ENCODE data around the gene TNFAIP2.
A peak's percentile ranks its signal among the peaks of the same experiment; 100 is the strongest.

TNFAIP2 gene

GRCh38 chr14:103123634-103124500, 606 bp downstream of the TNFAIP2 start:
- DNase-seq = no peak

GRCh38 chr14:103124501-103125001, 1.3 kb downstream of the TNFAIP2 start:
- no peak for DNase-seq

GRCh38 chr14:103125098-103126070, 2.1 kb downstream of the TNFAIP2 start:
- no peak for DNase-seq

GRCh38 chr14:103126088-103126872, 3.0 kb downstream of the TNFAIP2 start:
- DNase-seq = no peak

- no peak for DNase-seq
Observed at GRCh38 chr14:103126873-103127304, 3.6 kb downstream of the TNFAIP2 start.

GRCh38 chr14:103127356-103127755, 4.1 kb downstream of the TNFAIP2 start:
- no peak for DNase-seq

GRCh38 chr14:103127861-103128598, 4.8 kb downstream of the TNFAIP2 start:
- DNase-seq = no peak

GRCh38 chr14:103128631-103129300, 5.5 kb downstream of the TNFAIP2 start:
- DNase-seq = no peak

- no peak for DNase-seq
Observed at GRCh38 chr14:103129301-103130016, 6.2 kb downstream of the TNFAIP2 start.

GRCh38 chr14:103130017-103130764, 6.9 kb downstream of the TNFAIP2 start:
- no peak for DNase-seq

GRCh38 chr14:103130965-103131364, 7.7 kb downstream of the TNFAIP2 start:
- DNase-seq = peak; percentile 66

- DNase-seq = no peak
Observed at GRCh38 chr14:103131580-103131979, 8.3 kb downstream of the TNFAIP2 start.

- DNase-seq = no peak
Observed at GRCh38 chr14:103132381-103133209, 9.3 kb downstream of the TNFAIP2 start.

- no peak for DNase-seq
Observed at GRCh38 chr14:103133210-103134140, 10.2 kb downstream of the TNFAIP2 start.

GRCh38 chr14:103134405-103134804, 11.1 kb downstream of the TNFAIP2 start:
- no peak for DNase-seq

- DNase-seq = no peak
Observed at GRCh38 chr14:103134919-103135318, 11.7 kb downstream of the TNFAIP2 start.
